Measurements from ENCODE around the gene BRMS1. TPM values are rescaled to one million over a fixed set of nuclear protein-coding genes. Genes with fewer than 3 reads are reported as not detected.

Gene BRMS1
- total RNA-seq, 1 experiment from 2014 or later, result 93.5 TPM

- BruUV-seq (replicated peaks), result no TSS peak
- H3K9me3 ChIP-seq (ENCODE audit: low read depth, low read length, poor library complexity, severe bottlenecking), result no peaks in the 10 kb centered on the region
- no peak for DNase-seq (ENCODE audit: low spot score)
- H3K4me3 ChIP-seq (ENCODE audit: low read depth, low read length, poor library complexity, severe bottlenecking), result no peak overlapping the region
- no peak overlapping the region for H3K27ac ChIP-seq (ENCODE audit: low read depth, low read length, poor library complexity, severe bottlenecking)
- peaks cover 32% of the 10 kb centered on the region for H3K4me1 ChIP-seq (ENCODE audit: insufficient read depth, low read length, poor library complexity, severe bottlenecking)
- no peaks in the 10 kb centered on the region for H3K27me3 ChIP-seq (replicated peaks; ENCODE audit: insufficient read depth, low read depth, low read length, poor library complexity)
- CTCF ChIA-PET, result no interaction called here
- intact Hi-C loops (cut with micrococcal nuclease; ENCODE audit: unreplicated experiment), result no loop called here
- TF ChIP-seq, protein P1, sequence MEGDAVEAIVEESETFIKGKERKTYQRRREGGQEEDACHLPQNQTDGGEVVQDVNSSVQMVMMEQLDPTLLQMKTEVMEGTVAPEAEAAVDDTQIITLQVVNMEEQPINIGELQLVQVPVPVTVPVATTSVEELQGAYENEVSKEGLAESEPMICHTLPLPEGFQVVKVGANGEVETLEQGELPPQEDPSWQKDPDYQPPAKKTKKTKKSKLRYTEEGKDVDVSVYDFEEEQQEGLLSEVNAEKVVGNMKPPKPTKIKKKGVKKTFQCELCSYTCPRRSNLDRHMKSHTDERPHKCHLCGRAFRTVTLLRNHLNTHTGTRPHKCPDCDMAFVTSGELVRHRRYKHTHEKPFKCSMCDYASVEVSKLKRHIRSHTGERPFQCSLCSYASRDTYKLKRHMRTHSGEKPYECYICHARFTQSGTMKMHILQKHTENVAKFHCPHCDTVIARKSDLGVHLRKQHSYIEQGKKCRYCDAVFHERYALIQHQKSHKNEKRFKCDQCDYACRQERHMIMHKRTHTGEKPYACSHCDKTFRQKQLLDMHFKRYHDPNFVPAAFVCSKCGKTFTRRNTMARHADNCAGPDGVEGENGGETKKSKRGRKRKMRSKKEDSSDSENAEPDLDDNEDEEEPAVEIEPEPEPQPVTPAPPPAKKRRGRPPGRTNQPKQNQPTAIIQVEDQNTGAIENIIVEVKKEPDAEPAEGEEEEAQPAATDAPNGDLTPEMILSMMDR (conservative IDR thresholded peaks at IDR 0.05; ENCODE audit: low read depth, low read length), result no peak
- no peak for TF ChIP-seq EZH2 (IDR thresholded peaks at IDR 0.05; ENCODE audit: borderline replicate concordance, low read depth, low read length, poor library complexity, severe bottlenecking)
- POLR2A ChIA-PET (ENCODE audit: low non-redundant PET), result no interaction called here
- peaks cover 16% of the 10 kb centered on the region for H3K36me3 ChIP-seq (ENCODE audit: insufficient read depth, low read length, poor library complexity, severe bottlenecking)
These were observed 5.0 kb downstream of the BRMS1 start for GRCh38 chr11:66339686-66340483.

DNA sequence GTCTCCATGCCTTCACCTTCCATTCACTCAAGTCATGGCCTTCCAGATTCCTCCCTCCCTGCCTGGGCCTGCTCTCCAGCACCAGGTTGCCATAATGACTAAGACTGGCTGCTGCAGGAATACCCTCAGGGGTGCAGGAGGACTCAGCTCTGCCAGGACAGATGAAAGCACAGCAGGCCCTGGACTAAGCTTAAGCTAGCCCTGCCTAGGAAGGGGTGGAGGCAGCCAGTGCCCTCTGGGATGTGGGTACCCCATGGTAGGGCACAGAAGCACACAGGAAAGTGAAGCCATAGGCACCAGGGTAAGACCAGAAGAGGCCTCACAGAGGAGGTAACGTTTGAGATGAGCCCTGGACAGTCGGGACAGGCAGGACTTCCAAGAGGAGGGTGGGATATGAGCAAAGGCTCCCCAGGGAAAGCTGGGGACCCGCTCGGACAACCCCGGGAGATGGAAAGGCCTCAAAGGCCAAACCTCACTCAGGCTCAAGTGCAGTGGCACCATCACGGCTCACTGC is 5.7 kb downstream of the BRMS1 start:
- Histone ChIP-seq H3K36me3 (ENCODE audit: insufficient read depth, low read length, poor library complexity, severe bottlenecking) (peaks cover 16% of the 10 kb centered on the region), H3K9me3 (ENCODE audit: low read depth, low read length, poor library complexity, severe bottlenecking) (no peaks in the 10 kb centered on the region), H3K4me3 (ENCODE audit: low read depth, low read length, poor library complexity, severe bottlenecking) (no peak overlapping the region), H3K4me1 (ENCODE audit: insufficient read depth, low read length, poor library complexity, severe bottlenecking) (peaks cover 31% of the 10 kb centered on the region), H3K27ac (ENCODE audit: low read depth, low read length, poor library complexity, severe bottlenecking) (no peak overlapping the region), H3K27me3 (replicated peaks; ENCODE audit: insufficient read depth, low read depth, low read length, poor library complexity) (no peaks in the 10 kb centered on the region)
- no peak for DNase-seq (ENCODE audit: low spot score)
- POLR2A ChIA-PET (ENCODE audit: low non-redundant PET), result no interaction called here
- intact Hi-C loops (cut with micrococcal nuclease; ENCODE audit: unreplicated experiment), result no loop called here
- CTCF ChIA-PET, result no interaction called here
- TF ChIP-seq, protein P1 (conservative IDR thresholded peaks at IDR 0.05; ENCODE audit: low read depth, low read length), result no peak
- TF ChIP-seq EZH2 (IDR thresholded peaks at IDR 0.05; ENCODE audit: borderline replicate concordance, low read depth, low read length, poor library complexity, severe bottlenecking), result no peak
- no TSS peak for BruUV-seq (replicated peaks)

- Histone ChIP-seq H3K4me3 (ENCODE audit: low read depth, low read length, poor library complexity, severe bottlenecking) (no peak overlapping the region), H3K9me3 (ENCODE audit: low read depth, low read length, poor library complexity, severe bottlenecking) (no peaks in the 10 kb centered on the region), H3K27ac (ENCODE audit: low read depth, low read length, poor library complexity, severe bottlenecking) (no peak overlapping the region), H3K4me1 (ENCODE audit: insufficient read depth, low read length, poor library complexity, severe bottlenecking) (peaks cover 25% of the 10 kb centered on the region), H3K27me3 (replicated peaks; ENCODE audit: insufficient read depth, low read depth, low read length, poor library complexity) (no peaks in the 10 kb centered on the region), H3K36me3 (ENCODE audit: insufficient read depth, low read length, poor library complexity, severe bottlenecking) (peaks cover 16% of the 10 kb centered on the region)
- BruUV-seq (replicated peaks), result no TSS peak
- intact Hi-C loops (cut with micrococcal nuclease; ENCODE audit: unreplicated experiment), result no loop called here
- TF ChIP-seq EZH2 (IDR thresholded peaks at IDR 0.05; ENCODE audit: borderline replicate concordance, low read depth, low read length, poor library complexity, severe bottlenecking), result no peak
- TF ChIP-seq, protein P1 (conservative IDR thresholded peaks at IDR 0.05; ENCODE audit: low read depth, low read length), result no peak
- ChIA-PET CTCF (no interaction called here), POLR2A (ENCODE audit: low non-redundant PET) (no interaction called here)
- no peak for DNase-seq (ENCODE audit: low spot score)
These were observed 6.4 kb downstream of the BRMS1 start for GRCh38 chr11:66338276-66339161.
